ENCODE measurements around the gene SYT7.
"Not testable (repeated sequence)": the region's sequence is repeated elsewhere in the genome, so short reads cannot be mapped to it uniquely, and the experiment has no call there.

Gene SYT7

DNA sequence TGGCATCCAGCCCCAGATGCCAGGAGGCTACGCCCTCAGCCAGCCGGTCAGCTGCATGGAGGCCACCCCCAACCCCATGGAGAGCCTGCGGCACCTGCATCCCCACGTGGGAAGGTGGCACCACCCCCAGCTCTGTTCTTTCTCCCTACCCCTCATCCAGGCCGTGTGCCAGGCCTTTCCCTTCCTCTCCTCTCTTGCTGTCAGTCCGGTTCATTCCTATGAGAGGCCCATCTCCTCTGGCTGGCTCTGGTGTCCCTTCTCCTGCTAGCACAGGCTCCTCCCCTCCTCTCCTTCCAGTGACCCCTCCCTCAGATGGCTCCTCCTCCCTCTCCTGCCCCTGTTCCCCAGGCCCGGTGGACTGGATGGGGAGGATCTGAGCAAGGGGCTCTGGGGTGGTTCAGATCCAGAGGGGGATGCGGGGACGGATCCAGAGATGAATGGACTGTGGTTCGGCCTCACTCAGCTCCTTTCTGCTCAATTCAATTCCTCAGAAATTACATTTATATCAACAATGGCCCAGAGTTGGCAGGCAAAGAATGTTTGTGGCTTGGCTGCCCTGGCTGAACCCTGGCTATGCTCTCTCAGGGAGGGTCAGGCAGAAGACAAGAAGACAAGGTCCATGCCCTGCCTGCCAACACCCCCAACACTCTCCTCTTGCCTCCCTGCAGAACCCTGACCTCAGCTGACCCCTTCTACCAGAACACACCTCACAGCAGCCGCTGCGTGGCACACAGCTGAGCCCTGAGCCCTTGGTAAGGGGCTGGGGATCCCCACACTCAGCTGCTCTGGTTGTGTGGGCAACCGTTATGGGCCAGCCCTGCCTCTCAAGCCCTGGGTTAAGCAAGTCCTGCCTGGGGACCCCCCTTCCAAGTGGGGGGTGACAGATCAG is 90.8 kb downstream of the SYT7 start:
- DNase-seq = no peak

DNA sequence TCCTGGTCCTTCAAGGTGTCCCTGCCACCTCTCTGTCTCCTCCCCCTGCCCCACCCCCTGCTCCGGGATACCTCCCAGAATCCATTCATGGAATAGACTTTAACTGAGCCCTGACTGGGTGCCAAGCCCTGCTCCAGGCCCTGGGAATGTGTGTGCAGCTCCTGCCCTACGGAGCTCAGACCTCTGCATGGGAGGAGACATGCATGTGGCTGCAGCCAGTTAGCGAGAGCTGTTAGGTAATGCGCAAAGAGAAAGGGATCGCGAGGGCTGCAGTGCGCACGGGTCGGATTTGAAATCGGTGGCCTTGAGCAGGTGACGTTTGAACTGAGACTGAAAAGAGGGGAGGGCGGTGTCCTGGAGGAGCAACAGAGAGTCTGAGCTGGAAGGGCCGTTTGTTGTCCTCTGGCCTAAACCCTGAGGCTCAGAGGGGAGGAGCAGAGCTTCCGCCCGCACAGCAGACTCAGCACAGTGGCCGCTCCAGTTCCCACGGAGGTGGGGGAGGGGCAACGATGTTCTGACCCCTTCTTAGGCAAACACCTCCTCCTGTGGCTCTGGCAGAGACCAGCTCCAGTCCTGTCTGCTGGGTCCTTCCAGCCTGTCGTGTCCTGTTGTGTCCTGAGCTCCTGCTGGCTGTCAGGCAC is 92.1 kb downstream of the SYT7 start:
- no peak for DNase-seq

DNA sequence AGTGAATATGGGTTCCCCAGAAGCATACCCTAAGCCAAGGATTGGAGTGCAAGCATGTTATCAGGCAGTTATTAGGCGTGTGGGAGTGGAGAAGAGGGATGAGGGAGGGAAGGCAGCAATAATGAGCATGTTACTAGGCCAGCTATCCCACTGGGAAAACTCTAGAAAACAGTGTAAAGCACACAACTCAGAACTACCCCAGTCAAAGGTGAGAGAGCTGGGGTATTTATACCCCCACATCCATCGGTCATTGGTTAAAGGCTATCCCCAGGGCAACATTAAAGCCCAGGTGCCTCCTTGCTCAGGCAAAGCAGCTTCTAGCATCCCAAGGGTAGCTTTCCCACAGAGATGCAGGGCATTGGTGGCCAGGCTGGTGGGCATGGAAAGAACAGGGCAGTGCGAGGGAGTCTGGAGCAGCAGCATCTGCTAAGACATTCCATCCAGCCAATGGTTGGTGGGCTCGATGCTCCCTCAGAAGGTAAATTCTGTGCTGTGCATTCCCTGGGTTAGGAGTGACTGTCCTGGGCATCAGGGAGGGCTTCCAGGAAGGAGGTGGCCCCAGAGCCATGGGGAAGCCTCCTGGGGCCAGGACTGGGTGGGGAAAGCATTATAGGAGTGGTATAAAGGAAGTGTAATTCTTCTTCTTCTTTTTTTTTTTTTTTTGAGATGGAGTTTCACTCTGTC is 93.4 kb downstream of the SYT7 start:
- DNase-seq = no peak

DNA sequence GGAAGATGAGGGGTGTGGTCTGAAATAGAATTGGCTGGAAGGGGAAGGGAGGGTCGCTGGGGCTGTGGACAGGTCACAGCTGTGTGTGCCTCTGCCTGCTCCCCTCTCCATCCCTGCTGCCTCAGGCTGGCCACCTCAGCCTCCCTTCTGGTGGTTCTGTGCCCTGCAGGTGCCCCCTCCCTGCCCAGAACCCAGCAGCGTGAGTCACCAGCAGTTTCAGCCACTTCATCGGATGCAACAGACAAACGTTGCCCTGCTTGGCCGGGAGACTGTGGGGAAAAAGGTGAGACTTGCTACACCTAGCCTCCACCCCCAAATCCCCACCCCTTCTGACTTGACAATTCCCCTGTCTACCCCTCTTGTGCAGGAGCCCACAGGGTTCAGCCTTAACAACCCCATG is 94.1 kb downstream of the SYT7 start:
- no peak for DNase-seq

DNA sequence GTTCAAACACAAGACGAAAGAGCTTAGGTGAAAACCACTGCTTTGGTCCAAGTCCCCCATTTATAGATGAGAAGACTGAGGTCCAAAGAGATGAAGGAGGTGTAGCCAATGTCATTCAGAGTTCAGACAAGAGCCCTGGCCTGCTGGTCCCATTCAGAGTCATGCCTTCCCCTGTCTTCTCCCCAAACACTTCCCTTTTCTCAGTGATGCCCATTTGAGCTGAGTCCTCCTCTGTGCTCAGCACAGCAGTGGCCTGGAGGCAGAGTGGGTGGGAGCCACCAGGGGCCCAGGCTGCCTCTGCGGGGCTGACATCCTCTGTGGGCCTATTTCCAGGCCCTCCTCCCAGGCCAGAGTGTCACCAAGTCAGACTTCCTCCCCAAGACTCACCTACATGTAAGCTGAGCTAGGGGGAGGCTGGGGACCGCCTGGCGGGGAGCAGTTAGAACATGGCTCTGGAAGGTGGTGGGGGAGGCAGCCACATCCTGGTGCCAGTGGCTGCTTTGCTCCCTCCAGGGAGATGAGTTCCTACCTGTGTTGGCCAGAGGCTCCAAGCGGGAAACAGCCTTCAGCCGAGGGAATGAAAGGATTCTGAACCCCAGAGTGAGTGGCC is 94.8 kb downstream of the SYT7 start:
- DNase-seq = no peak

DNA sequence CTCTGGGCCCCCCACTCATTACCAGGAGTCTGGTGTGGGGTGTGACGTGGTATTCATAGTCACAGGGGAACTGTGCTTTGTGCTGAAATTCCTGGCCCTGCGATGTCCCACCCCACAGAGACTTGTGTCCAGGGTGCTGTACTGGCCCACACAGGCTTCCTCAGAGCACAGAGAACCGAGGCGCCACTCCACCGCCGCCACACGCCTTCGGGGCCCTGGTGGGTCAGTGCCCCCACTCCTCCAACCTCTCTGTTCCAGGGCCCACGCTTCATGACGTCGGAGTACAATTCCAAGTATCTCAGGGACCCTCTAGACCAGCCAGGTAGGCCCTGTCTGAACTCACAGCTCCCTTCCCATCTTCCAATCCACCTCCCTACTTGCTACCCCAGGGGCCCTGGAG is 95.8 kb downstream of the SYT7 start:
- no peak for DNase-seq

DNA sequence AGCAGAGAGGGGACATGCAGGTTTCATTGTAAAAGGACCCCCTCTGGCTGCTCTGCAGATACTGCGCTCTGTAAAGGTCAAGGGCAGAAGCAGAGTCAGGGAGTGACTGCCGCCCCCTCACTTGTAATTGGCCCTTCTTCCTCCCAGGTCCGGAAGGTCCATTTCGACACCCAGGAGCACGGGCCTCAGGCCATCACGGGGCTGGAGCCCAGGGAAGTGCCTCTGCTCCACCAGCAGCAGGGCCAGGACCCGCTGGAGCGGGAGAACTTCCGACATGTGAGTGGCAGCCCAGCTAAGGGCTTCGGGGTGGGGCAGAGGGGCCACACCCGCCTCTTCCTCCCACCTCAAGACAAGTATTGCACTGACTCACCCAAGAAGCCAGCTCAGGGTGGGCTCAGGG is 96.3 kb downstream of the SYT7 start:
- DNase-seq = no peak

DNA sequence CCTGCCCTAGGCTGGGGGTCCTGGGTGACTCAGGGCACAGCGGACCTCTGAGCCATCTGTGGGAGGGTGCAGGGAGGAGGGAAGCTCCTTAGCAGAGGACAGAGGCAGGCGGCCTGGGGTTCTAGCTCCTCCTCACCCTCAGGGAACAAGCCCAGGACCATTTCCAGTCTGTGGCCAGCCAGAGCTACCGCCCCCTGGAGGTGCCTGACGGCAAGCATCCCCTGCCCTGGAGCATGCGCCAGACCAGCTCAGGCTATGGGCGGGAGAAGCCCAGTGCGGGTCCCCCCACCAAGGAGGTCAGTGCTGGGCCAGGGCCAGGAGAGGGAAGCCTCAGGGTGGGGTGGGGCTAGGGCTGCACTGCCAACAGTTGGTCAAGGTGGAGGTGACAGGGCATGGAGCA is 98.4 kb downstream of the SYT7 start:
- no peak for DNase-seq

DNA sequence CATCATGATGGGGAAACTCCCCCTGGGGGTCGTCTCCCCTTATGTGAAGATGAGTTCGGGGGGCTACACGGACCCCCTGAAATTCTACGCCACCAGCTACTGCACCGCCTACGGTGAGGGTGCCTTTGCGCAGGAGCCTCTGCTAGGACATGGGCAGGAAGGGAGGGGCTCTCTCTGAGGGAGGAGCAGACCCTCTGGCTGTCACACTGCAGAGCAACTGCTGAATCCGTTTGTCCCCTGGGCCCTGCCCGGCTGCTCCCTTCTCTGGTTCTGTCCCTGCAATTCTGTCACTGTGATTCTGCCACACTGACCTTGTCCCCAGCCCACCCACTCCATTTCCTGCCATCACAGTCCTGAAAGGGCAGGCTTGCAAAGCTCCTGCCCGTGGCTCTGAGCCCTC is 99.1 kb downstream of the SYT7 start:
- DNase-seq = no peak

DNA sequence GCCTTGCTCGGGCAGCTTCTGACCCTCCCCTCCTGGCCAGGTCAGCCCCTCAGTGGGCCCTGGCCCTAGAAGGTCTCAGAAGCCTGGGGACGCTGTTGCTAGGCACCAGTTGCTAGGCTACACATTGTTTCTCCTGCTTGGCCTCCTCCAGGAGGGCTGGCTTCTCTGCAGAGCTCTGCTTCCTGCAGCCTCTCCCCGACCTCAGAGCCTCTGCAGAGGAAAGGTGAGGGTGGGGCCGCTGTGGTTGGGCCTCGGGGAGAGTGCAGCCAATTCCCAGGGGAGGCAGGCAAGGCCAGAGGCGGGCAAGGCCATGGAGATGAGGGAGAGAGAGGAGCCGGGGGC is 99.9 kb downstream of the SYT7 start:
- DNase-seq = no peak

DNA sequence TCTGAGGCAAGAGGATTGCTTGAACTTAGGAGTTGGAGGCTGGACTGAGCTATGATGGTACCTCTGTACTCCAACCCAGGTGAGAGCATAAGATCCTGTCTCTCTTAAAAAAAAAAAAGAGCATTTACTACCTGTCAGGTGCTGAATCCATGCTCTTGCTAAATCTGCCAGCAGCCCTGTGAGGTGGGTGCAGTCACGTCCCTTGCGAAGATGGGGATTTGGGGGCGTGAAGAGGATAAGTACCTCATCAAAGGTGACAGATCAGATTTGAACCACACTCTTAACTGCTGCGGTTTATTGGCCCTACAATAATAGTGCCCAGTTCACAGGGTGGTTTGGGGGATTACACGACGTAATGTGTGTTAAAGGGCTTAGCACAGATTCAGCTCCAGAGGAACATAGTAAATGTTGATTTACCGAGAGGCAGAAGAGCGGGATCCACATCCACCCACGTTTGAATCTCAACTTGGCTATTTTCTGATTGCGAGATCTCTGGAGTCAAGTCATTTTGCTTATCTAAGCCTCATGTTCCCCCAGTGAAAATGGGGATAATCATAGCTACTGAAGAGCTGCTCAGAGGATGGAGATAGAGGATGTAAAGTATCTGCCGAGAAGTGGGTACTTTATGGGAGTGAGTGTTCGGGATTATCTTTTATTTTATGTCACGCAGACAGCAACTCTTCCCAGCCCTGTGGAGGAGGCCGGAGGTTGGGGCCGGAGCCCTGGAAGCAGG is 100.4 kb downstream of the SYT7 start:
- DNase-seq = no peak

DNA sequence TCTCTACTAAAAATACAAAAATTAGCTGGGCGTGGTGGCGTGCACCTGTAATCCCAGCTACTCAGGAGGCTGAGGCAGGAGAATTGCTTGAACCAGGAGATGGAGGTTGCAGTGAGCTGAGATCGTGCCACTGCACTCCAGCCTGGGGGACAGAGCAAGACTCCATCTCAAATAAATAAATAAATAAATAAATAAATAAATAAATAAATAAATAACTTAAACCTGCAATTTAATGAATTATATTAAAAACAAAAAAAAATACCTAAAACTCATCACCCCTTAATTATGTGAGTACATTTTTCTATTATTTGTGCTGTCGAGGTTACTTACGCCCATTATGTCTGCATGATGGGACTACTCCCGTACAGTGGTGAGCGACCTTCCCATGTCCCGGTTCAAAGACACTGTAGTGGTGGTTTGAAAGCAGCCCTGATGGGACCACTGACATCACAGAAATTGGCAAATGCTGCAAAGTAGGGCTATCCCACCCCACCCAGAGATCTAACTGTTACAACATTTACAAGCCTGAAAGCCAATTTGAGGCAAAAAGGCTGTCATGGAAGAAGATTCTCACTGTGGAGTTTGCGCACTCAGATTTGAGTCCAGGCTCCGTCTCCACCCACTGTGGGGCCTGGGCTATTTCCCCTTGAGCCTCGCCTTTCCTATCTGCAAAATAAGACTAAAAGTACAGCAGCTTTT is 101.4 kb downstream of the SYT7 start:
- not testable (repeated sequence) for DNase-seq

DNA sequence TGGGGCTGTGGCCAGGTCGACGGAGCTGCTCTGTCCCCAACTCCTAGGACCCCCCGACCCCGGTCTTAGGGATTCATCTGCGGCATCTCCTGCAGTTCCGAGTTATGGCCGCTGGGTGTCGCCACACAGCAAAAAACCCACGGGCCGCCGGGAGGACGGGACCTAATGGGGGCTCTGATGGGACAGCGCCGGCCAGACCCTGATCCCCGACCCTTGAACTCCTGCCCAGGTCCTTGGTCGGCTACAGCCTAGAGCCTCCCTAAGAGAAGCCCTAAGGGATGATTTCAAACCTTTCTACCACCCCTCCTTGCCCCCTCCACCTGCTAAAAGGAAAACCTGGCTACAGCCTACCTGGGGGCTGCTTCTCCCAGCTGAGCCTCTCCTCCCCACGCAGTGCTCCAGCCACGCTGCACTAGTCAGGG is 103.1 kb downstream of the SYT7 start:
- peak in 1 of 2 donors; percentile 19 for DNase-seq

DNA sequence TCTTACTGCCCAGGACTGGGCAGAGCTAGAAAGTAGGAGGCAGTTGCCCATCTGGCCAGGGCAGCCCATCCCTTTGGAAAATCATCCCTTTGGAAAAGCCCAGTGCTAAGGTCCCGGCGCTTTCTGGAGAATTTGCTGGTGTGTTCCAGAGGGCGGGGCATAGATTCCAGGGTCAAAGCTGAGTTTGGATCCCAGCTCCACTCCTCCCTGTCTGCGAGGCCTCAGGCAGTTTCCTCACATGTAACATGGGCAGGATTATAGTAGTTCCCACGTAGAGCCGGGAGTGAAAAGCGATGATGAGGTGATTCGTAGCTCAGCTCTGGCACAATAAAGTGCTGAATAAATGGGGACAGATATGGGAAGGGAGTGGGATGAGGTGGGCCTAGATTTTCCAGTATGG is 103.8 kb downstream of the SYT7 start:
- DNase-seq = no peak

DNA sequence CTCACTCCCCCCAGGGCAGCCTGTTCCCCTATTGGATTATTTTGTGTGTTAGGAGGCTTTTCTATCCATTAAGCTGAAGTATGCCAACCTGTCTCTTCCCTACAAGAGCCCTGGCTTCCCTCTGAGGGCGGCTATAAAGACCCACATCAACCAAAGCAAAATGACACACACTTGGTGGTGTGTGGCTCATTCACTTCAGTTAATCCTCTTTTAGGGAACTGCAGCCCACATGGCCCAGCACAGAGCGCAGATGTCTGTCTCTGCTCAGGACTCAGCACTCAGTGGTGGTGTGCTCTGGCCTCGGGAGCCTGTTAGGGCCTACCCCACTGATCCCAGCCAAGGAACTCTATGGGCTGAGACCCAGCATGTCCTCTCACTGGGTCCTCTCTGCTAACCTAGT is 104.5 kb downstream of the SYT7 start:
- no peak for DNase-seq

DNA sequence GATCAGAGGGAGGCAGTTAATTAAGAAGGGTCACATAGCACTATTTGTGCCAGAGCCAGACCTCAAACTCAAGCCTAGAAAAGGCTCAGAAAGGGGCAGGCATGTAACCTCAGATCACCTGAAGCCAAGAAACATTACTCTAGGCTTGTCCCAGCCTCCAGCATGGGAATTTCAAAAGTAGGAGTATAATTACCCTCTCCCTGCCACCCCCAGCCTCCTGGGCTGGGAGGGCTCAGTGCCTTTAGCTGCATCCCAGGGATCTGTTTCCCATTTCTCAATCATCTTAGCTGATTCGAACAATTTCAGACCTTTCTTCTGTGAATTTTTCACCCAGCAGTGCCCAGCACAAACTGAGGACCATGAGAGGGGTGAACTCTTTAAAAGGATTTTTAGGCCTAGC is 105.4 kb downstream of the SYT7 start:
- DNase-seq = no peak

DNA sequence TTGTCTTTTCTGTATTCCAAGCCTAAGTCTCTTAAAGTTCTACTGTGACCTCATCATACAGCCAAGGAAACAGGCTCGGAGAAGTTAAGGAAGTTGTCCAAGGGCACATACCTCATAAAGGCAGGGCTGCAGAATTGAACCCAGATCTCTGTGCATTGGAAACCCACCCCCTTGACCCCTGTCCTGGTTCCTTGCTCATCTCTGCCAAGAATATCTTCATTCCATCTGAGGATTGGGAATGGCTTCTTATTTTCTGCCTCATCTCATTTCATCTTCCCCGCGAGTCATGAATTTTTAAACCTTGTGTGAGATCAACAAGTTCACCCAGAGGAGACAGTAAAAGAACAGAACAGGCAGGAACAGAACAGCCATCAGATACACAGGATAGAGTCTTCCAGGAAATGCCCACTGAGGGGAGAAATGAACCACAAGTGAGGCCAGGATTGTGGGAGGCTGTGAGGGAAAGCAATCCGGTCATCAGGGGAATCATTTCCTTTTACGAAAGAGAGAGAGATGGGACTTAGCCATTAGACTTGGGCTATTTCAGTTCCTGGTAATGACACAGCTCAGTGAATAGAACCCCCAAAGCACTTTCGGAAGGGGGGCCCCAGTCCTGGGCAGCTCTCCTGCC is 106.7 kb downstream of the SYT7 start:
- DNase-seq = no peak

DNA sequence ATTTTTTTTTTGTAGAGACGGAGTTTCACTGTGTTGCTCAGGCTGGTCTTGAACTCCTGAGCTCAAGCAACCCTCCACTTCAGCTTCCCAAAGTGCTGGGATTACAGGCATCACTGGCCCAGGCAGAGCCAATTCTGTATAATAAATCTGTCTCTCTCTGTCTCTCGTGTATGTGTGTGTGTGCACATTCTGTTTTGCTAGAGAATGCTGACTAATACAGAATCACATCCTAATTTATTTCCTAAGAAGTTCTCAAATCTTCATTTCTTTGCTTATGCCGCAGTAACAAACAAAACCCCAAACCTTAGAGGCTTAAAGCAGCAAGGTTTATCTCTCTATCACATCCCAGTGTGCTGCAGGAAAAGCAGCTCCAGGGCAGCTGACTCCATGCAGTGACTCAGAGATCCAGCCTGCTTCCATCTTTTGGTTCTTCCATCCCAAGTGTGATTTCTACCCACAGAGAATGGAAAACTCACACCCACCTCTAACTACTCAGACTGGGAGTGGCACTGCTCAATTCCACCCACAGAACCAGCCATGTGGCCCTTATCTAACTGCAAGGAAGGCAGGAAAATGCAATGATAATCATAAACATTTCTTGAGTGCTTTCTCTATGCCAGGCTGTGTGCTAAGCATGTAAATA is 107.4 kb downstream of the SYT7 start:
- DNase-seq = no peak

DNA sequence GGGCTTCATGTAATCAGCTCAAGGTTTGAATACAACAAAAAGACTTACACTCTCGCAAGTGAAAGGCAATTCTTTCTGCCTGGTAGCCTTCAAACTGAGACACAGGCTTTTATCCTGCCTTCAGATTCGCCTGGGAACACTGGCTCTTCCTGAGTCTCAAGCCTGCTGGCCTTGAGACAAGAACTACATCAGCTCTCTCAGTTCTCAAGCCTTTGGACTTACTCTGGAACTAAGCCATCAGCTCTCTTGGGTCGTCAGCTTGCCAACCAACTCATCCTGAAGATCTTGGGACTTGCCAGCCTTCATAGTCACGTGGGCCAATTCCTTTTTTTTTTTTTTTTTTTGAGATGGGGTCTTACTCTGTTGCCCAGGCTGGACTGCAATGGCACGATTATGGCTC is 108.0 kb downstream of the SYT7 start:
- no peak for DNase-seq

DNA sequence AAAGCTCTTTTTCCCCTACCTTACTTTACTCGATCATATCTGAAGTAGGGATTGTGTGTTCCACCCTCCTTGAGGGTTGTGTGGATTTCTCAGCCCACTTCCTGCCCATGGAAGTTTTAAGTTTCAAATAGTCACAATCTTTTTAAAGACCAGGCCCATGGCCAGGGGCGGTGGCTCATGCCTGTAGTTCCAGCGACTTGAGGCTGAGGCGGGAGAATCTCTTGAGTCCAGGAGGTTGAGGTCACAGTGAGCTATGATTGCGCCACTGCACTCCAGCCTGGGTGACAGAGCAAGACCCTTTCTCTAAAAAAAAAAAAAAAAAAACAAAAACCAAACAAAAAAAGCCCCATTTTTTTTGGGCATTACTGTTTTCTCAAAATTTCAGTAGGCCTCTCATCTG is 108.6 kb downstream of the SYT7 start:
- no peak for DNase-seq

DNA sequence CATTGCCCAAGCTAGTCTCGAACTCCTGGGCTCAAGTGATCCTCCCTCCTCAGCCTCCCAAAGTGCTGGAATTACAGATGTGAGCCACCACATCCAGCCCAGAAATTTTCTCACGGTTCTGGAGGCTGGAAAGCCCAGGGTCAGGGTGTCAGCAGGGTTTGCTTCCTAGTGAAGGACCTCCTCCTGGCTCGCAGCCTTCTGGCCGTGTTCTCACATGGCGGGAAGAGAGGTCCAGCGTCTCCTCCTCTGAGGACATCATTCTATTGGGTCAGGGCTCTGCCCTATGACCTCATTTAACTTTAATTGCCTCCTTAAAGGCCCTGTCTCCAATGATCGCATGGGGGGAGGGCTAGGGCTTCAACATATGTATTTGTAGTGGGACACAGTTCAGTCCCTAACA is 112.9 kb downstream of the SYT7 start:
- no peak for DNase-seq

All from bone marrow (tissue), 2 donors.